Fibroblast of gingiva (primary cell): ENCODE measurements around the gene SKP1.
A peak's percentile ranks its signal among the peaks of the same experiment; 100 is the strongest.

Experiments used
- DNase-seq: peaks from one replicate; pipeline ENCODE4 v3.0.0-alpha.2; 2011; ENCODE audit warnings: low read depth

Gene SKP1

DNA sequence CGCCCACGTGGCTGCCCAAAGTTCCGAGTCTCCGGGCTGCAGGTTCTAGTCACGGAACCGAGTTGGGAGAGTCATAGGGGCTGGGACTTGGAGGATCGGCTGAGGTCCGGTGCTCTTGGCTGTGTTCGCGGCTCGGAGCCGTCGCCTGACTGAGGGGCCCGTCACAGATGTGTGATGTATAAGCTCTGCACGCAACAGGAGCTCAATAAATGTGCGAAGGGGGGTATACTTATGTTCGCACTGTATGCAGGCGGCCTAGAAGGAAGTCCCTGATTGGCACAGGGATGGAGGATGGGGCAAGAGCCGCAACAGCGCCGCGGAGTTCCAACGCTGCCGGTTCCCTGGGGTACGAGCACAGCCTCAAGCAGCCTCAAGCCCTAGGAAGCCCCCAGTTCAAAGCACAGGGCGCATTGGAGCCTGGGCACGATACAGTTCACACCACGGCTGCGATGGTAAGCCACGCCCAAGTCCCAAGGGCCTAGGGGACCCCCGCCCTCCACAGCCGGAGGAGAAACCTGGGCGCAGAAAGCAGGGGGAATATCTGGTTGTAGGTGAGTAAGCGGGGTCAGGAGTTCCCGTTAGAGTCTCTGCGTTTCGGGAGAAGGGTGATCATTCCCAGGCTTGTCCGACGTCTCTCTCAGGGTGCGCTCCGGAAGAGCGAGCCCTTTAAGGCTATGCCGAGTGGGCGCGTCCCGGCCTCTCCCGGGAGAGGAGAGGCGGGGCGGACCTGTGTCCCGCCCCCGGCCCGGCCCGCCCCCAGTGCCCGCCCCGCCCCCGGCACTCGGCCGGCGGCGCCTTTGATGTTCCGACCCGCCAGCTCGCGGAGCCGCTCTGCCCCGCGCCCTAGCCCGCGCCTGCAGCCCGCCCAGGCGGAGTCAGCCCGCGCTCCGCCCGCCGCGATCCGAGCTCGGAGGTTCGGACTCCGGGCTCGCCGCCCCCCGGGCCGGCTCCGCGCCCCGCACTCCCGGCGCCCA is 62.6 kb downstream of the SKP1 start, which contains the start of gene TCF7:
Gene TCF7, plus strand, starts transcription at position 780 of the 974 bp plus-strand sequence. CDS start 226 bp downstream, outside the sequence.
- peak; percentile 71 for DNase-seq

DNA sequence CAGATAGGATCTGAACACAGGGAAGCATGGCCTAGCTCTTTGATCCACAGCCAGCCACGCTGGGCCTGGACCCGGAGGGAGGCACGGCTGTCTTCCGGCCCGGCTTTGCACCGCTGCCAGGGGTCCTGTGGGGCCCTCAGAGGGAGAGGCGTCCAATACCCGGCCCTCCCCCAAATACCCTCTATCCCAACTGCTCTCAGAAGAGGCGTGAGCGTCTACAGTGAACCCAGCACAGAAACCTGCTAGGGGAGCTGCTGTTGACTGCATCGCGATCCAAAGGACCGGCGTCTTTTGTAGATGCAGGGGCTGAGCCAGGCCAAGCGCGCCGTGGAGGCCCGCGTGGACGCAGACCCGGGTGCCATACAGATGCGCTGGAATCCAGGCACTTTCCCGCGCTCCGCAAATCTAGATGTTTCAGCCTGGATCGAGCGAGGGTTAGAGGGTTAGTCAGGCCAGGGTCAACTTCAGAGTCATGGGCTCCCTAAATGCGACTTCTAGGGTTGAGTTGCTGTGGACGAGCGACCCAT is 63.3 kb downstream of the SKP1 start:
- DNase-seq = no peak

DNA sequence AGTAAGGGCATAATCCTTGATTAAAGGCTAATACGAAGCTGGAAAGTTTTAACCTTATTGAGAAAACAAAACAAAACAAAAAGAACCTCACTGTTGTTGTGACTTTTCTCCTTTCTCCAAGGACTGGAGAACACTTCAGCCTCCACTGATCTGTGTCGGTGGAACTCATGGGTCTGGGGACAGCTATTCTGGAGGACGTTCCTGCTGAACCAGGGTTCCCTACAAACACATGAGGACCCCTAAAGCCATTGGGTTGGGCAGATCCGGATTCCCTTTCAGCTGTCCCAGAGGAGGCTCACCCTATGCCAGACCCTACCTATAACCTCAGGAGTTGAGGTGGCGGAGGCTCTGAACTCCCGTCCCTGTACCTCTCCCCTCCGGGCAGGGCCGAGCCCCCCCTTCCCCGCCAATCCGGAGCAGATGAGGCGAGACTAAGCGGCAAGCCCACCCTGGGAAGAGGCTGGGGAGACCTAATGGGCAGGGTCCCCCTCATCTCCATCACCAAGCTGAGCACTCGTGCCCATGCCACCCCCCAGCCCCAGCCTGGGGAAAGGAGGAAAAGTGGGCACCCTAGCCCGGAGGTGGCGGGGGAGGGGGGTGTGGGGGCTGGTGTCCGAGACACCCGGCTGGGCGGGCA is 63.9 kb downstream of the SKP1 start:
- no peak for DNase-seq

DNA sequence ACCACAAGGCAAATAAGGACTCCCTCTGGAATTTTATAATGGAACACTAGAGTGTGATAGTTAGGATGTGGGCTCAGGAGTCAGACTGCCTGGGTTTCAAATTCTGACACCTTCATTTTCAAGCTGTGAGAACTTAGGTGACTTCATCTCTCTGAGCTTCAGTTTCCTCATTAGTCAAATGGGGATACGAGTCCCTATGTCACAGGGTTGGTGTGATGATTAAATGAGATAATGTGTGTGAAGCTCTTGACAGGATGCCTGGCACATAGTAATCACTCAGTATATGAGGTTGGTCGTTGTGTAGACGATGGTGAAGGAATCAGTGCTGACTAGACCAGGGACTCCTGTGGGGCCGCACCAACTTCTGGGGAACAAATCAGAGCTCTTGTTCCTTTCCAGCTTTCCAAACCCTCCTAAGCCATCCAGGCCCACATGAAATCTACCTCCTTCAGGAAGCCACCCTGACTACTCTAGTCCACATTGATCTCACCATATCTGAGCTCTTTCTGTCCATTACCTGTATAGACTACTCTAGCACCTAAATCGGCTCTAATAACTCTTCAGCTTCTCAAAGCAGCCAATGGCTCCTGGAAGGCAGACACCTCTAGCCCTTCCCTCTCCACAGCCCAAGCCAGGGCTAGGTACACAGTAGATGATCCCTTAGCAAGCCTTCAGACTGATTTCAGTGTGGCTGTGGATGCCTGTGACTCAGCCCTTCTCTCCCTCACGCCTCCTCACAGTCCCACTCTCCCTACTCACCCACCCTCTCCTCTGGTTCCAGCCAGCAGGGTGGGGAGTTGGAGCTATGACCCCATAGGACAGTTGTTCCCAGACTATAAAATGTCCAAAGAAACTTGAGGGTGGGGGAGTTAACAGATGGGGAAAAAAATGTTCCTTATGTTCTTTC is 64.8 kb downstream of the SKP1 start:
- no peak for DNase-seq

DNA sequence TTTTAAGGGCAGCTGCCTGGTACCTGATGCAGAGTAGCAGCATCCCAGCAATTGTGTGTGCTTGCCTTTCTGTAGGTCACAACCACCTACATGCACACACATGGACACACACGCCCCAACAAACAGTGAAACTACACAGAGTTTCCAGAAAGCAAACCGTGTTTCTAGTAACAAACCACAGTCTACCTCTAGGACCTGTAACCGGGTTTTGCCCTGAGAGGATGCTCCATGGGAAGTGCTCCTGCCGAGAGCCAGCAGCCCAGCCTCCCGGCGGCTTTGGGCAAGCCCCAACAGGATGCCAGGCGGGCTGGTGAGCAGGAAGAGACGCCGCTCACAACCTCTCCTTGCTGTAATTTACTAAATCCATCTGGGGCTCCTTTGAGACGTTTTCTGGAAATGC is 66.4 kb downstream of the SKP1 start:
- DNase-seq = no peak

DNA sequence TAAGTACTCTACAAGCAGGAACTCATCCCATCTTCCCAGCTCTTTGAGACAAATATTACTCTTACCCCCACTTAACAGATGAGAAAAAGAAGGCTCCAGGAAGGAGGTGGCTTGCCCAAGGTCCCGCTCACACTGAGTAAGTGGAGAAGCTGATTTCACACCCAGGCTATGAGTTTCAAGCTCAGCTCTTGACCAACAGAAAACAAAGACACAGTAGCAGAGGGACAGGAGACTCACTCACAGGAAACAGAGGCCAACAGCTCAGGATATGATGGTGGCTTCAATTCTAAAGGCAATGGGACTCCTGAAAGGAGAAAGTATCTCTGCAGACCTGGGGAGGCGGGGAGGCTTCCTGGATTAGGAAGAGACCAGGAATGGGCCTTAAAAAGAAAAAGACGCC is 69.0 kb downstream of the SKP1 start:
- no peak for DNase-seq

DNA sequence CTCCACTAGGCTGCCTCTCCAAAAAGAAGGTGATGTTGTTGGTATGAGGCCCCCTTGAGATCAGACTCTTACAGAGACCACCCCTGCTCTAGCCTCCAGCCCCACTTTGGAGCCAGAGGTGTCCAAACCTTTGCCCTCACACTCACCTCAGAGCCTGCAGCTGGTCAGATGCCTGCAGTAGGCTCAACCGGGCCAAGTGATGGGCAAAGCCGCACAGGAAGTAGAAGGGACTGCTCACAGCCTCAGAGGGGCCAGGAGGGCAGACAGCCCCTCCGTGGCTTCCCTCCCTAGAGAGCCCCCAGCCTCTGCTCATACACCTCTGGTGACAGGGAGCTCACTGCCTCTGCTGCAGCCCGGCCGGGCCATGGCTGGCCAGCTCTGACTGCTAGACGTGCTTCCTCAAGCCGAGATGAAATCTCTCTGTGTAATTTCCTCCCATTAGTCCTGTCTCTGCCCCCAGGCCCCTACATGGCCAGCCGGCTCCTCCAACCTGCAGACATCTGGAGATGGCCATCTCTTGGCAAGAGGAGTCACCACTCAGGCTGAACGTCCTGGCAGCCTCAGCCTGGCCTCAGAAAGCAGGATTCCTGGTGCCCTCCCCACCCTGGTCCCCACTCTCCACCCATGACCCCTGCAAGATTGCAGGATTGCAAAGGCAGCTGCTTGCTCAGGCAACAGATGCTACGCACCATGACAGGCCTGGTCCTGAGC is 69.6 kb downstream of the SKP1 start:
- DNase-seq = no peak

DNA sequence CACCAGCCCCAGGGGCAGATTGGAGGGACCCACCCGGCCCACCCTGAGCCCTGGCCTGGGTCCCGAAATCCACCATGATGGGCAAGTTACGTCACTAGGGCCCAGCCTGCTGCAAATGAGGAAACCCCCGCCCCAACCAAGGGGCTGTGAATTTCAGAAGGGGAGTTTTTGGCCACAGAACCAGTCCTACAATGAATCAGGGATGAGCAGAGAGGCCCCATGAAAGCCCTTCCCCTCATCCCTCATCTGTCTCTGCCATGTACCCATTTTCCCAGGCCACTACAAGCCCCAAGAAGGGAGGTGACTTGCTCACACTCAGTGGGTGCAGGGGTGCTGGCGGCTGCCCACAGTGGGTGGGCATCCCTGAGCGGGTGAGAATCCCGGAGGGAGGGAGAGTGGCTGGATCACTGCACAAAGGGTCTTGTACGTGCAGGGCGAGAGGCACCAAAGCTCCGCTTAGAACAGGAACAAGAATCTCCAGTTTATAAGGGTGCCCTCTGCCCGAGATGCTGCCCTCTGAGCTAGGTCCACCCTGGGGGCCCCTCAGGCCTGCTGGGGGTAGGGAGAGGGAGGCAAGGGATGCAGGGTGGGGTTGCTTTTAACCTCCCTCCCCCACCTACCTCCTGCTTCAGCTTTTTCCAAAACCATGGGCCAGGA is 72.6 kb downstream of the SKP1 start:
- DNase-seq = no peak

DNA sequence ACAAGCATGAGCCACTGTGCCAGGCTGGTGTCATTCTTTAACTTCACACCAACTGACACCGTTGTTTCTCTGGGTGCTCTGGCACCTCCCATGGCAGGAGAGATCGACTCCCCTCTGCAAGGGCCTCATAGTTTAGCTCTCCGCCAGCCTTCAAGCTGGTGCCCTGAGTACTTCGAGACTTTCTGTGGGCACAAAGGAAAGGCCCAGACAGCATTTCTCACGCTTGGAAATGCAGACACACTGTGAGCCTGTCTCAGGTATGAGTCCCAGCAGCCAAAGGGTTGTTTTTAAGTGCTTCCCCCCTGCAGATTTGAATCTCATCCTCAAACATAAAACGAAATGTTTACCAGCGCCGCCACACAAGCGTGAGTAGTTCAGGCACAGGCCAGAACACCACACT is 73.4 kb downstream of the SKP1 start:
- DNase-seq = no peak

DNA sequence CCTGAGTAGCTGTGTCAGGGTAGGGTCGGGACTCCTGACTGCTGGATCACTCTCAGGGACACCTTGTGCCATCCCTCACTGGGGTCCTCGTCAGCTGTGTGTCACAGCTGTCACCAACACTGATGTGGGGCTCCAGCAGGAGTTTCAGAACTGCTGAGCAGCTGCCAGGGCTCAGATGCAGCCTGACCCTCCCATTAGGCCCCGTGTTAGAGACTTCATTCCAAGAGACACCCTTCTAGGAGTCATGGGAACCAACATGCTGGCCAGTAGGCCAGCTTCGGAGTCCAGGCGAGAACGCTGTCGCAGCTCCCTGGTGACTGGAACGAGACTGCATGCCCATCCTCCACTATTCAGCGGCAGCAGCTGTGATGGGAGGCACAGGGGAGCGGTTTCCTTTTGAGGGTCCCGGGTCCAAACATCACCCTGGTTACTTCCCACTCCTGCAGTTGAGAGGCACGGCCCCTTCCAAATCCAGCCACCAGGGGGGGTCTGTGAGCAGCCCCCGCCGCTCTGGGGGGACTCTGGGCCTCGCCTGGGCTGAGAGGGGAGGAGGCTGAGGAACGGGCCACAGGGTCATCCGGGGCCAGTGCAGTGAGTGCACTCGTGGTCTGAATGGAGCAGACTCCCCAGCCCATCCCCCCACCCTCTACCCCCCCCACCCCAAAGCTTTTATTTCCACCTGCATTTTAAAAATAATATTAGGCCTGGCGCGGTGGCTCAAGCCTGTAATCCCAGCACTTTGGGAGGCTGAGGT is 74.9 kb downstream of the SKP1 start:
- no peak for DNase-seq

DNA sequence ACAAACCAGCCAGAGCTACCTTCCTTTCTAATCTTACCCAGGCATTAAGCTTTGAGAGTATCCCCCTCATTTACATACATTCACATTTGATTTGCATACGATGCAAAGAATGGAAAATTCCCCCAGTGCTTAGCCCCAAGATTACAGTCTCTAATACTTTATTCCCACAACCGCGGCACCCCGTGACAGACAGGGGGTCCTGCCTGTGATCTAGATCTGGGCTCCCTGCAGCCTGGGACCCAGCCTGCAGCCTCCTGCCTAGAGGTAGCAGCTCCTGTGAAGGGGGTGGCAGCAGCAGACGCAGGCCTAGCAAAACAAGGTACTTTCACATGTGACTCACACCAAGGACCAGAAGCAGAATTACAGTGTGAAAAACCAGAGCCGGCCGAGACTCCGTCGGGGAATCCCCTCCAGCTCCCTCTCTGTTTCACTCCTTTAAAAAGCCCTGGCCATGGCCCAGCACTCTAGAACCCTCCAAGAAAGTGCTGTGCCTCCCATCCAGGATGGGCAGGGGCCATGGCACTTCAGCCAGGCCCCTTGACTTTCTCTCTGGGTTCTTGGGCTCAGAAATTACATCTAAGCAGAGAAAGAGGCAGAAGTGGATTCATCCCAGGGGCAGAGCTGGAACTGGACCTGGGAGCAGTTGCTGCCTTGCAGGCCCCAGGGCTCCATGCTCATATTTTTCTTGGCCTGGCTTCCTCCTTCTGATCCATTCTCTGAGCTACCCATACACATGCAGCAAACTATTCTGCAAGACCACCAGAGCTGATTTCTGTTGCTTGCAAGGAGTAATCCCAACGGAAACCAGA is 76.3 kb downstream of the SKP1 start:
- DNase-seq = no peak

DNA sequence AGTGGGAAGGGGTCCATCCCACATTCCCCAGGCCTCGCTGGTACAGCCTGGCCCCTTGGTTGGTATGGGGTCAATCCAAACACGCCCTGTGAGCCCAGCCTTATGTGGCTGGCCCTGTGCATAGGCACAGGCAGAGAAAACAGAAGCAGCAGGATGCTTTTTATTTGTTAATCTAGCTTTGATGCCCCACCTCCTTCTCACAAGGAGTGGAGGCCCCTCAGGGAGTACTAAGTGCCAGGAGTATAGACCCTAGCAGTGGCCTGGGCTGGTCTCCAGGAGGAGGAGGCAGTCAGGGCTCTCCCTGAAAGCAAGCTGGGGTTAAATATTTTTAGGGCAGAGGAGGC is 76.8 kb downstream of the SKP1 start:
- DNase-seq = no peak

DNA sequence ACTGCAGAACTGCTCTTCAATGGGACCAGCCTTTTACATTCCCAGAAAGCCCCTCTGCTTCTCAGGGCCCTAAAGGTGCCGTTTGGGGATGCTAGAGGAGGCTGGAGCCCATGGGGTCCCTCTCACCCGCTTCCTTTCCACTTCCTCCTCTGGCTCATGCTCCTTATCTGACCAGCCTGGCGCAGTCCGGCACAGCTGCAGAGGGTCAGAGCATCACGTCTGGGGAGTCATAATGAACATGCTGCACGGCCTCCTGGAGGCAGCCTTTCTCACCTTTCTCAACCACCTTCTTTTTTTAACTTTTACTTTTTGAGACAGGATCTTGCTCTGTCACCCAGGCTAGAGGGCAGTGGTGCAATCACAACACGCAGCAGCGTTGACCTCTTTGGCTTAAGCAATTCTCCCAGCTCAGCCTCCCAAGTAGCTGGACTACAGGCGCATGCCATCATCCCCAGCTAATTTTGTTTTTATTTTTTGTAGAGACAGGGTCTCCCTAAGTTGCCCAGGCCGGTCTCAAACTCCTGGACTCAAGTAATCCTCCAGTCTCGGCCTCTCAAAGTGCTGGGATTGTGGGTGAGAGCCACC is 77.4 kb downstream of the SKP1 start:
- DNase-seq = no peak
